Myocyte (in vitro differentiated cells): Measurements from ENCODE around the gene MUC3A. TPM values are rescaled to one million over a fixed set of nuclear protein-coding genes. Genes with fewer than 3 reads are reported as not detected.

ENCODE experiments used
- DNase-seq: peaks from one replicate; pipeline ENCODE4 v3.0.0-alpha.2; 2012; ENCODE audit warnings: low read depth
- total RNA-seq: library from RNA; depleted of rRNA; stranded (reverse); fragments of >200 nt; gene quantifications from 2 replicates; pipeline ENCODE4 v1.2.3, GENCODE V29; 2014

MUC3A gene
- total RNA-seq, 1 donor from 2014 or later, result not detected

DNA sequence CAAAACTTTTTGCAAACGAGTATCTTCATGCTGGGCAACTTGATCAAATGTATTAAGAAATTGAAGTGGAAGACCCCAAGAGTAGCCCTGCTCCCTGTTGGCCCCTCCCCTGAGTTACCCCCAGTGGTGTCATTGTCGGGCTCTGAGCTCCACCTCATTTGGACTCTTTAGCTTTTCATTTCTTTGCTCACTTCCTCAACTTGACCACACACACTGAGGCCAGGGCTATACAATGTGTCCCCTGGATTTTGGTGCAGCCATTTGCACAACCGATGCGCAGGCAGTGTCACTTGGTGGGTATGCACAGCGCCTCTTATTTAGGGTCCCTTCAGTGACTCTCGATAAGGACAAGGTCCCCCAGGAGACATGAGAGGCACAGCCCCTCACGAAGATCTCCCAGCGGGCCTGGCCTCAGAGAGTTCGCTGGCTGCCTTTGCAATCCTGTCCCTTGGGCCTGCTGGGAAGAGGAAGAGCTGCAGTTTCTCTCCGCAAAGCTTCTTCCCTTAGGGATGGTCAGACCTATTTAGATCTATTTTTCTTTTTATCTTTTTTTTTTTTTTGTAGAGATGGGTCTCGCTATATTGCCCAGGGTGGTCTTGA lies 2.5 kb upstream of the MUC3A start:
- DNase-seq, result no peak

DNA sequence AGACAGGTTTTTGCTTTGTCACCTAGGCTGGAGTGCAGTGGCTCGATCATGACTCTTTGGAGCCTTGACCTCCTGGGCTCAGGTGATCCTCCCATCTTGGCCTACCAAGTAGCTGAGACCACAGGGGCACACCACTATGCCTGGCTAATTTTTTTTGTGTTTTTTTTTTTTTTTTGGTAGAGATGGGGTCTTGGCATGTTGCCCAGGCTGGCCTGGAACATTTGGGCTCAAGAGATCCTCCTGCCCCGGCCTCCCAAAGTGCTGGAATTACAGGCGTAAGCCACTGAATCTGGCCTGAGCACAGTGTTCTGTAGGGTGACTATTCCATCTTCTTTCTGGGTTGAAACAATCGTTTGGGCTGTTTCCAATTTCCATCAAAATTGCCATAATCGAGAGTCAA lies 1.5 kb upstream of the MUC3A start:
- DNase-seq, result no peak

DNA sequence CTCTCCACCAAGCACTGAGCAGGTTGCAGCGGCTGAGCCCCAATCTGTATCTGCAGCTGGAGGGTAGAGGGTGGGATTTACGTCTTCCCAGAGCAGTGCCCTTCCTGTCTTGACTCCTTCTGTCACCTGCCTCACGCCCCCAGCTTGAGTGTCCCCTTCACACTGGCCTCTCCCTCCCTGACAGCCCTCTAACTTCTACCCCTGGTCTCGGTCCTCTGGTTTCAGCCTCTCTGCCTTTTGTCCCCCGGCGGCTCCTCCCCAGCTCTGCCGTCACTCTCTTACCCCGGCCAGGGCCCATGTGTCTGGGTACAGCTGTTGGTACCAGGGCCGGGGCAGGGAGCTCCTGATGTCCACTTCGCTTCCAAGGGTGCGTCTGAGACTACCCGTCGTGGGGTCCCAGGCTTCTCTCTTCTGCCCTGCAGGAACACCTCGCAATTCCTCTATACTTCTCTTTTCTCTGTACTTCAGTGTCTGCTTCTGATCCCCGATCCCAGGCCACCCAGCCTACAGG lies 654 bp downstream of the MUC3A start:
- DNase-seq, result no peak

DNA sequence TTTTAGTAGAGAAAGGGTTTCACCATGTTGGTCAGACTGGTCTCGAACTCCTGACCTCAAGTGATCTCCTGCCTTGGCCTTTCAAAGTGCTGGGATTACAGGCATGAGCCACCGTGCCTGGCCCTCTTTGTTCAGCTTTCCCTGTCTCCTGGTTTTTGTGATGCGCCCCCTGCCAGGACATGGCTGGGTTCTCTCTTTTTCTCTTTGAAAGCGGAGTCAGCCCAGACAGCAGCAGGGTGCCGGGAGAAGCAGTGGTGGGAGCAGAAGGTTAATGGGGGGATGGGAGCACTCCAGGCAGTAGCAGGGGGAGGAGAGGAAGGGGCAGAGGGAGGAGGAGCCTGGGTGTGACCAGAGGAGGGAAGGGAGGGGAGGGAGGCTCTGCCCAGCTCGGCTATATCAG lies 1.8 kb downstream of the MUC3A start:
- DNase-seq, result no peak

DNA sequence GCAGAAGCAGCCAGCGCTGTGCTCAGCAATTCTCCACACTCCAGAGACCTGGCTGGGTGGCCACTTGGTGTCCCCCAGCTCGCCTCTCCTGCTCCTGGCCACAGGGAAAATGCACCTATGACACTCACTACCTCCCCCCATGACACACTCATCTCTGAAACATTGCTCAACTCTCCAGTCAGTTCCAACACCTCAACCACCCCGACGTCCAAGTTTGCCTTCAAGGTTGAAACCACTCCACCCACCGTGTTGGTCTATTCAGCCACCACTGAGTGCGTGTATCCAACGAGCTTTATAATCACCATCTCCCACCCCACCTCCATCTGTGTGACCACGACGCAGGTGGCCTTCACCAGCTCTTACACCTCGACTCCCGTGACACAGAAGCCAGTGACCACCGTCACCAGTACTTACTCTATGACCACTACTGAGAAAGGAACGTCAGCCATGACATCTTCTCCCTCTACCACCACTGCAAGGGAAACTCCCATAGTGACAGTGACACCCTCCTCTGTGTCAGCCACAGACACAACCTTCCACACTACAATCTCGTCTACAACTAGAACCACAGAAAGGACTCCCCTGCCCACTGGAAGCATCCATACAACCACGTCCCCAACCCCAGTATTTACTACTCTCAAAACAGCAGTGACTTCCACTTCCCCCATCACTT lies 2.7 kb downstream of the MUC3A start:
- no peak for DNase-seq

DNA sequence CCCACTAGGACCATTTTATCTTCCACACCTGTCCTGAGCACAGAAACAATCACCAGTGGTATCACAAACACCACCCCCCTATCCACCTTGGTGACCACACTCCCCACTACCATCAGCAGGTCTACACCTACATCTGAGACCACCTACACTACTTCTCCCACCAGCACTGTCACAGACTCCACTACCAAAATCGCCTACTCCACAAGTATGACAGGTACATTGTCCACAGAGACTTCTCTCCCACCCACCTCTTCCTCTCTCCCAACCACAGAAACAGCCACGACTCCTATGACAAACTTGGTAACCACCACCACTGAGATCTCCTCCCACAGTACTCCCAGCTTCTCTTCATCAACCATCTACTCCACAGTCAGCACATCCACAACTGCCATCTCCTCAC lies 3.3 kb downstream of the MUC3A start:
- DNase-seq, result no peak

DNA sequence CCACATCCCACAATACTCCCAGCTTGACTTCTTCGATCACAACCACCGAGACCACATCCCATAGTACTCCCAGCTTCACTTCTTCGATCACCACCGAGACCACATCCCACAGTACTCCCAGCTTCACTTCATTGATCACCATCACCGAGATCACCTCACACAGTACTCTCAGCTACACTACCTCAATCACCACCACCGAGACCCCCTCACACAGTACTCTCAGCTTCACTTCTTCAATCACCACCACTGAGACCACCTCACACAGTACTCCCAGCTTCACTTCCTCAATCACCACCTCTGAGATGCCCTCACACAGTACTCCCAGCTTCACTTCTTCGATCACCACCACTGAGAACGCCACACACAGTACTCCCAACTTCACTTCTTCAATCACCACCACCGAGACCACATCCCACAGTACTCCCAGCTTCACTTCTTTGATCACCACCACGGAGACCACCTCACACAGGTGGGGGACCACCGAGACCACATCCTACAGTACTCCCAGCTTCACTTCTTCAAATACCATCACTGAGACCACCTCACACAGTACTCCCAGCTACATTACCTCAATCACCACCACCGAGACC lies 8.6 kb downstream of the MUC3A start:
- no peak for DNase-seq

DNA sequence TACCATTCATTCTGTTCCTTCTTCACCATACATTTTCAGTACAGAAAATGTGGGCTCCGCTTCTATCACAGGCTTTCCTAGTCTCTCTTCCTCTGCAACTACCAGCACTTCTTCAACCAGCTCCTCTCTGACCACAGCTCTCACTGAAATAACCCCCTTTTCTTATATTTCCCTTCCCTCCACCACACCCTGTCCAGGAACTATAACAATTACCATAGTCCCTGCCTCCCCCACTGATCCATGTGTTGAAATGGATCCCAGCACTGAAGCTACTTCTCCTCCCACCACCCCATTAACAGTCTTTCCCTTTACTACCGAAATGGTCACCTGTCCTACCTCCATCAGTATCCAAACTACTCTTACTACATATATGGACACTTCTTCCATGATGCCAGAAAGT lies 10.6 kb downstream of the MUC3A start:
- DNase-seq, result no peak

DNA sequence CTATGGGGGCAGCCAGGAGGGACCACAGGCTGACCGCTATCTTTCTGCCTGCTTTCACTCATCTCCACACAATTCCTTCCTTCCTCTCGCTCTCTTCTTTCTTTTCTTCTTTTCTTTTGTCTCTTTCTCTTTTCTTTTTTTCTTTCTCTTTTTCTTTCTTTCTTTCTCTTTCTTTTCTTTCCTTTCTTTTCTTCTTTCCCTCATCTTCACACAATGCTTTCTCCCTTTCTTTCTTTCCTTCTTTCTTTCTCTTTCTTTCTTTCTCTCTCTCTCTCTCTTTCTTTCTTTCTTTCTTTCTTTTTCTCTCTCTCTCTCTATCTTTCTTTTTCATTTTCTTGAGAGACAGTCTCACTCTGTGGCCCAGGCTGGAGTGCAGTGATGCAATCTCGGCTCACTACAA lies 13.2 kb downstream of the MUC3A start:
- DNase-seq, result no peak

DNA sequence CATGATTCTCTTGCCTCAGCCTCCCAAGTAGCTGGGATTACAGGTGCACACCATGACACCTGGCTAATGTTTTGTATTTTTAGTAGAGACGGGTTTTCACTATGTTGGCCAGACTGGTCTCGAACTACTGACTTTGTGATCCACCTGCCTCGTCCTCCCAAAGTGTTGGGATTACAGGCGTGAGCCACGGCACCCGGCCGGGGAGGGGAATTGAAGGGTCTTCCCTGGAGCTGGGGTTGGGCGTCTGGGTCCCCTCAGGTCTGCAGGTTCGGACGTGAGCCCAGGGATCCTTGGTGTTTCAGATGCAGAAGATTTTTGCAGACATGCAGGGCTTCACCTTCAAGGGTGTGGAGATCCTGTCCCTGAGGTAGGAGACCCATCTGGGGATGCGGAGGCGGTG lies 14.1 kb downstream of the MUC3A start:
- no peak for DNase-seq

DNA sequence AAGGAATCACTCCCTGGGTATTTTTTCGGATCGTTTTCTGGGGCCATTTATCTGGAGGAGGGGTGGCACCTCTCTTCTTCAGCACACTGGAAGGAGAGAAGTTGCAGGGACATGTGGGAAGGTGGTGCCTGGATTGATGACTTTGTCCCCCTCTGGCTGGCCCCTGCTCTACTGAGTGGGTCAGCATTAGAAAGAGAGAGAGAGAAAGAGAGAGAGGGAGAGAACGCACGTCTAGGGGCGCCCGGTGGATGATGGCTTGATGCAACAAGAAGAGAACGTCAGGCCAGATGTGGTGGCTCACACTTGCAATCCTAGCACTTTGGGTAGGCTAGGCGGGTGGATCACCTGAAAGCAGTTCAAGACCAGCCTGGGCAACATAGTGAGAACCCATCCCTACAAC lies 14.5 kb downstream of the MUC3A start:
- no peak for DNase-seq

DNA sequence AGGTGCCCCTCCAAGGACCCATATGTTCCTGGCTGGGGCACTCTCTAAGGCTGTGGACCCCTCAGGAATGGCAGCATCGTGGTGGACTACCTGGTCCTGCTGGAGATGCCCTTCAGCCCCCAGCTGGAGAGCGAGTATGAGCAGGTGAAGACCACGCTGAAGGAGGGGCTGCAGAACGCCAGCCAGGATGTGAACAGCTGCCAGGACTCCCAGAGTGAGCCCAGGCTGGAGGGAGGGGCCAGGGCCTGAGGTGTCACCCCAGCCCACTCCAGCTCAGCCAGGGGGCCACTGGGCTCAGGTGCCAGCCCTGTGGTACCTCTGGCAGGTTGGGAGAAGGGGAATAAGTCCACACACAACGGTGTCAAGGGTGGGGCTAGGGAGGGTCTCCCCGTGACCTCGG lies 15.3 kb downstream of the MUC3A start:
- DNase-seq, result no peak

DNA sequence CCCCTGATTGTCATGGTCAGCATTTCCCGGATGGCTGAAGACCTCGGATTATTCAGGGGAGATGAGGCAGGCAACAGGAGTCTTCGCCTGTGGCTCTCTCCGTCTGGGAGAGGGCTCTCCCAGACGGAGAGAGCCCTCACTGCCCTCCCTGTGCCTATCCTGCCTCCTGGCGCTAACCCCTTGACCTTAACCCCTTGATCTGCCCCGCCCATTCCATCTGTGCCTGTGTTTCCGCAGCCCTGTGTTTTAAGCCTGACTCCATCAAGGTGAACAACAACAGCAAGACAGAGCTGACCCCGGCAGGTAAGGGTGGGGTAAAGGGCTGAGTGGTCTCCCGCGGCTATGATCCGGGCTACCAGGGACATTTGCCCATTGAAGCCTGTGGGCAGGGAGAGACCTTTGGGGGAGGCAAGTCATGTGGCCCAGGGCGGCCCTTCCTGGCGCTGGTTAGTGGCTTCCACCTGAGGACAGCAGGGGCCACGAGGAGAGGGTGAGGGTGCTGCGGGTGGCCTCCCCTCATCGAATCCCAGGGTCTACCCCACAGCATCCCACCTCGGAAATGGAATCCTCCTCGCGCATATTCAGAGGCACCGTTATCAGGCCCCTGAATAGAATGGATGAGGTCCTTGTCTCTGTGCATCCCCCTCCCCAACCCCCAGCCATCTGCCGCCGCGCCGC lies 15.8 kb downstream of the MUC3A start:
- no peak for DNase-seq

DNA sequence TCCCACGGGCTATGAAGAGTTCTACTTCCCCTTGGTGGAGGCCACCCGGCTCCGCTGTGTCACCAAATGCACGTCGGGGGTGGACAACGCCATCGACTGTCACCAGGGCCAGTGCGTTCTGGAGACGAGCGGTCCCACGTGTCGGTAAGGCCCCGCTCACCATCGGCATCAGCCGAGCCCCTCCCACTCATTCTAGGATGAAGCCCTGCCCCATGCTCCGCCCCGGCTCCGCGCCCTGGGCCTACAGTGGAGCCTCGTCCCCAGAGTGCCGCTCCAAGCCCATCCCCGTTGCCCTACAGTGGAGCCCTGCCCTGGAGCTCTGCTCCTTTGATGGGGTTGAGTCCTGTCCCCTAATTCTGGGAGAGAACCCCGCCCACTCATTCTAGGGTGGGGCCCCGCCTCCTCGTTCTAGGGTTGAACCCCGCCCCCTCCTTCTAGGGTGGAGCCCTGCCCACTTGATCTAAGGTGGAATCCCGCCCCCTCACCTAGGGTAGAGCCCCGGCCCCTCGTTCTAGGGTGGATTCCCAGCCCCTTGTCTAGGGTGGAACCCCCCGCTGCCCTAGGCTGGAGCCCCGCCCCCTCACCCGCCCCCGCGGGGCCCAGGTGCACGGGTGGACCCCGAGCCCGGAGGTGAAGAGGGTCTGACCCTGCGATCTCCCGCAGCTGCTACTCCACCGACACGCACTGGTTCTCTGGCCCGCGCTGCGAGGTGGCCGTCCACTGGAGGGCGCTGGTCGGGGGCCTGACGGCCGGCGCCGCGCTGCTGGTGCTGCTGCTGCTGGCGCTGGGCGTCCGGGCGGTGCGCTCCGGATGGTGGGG lies 16.6 kb downstream of the MUC3A start:
- DNase-seq, result peak; percentile 24

DNA sequence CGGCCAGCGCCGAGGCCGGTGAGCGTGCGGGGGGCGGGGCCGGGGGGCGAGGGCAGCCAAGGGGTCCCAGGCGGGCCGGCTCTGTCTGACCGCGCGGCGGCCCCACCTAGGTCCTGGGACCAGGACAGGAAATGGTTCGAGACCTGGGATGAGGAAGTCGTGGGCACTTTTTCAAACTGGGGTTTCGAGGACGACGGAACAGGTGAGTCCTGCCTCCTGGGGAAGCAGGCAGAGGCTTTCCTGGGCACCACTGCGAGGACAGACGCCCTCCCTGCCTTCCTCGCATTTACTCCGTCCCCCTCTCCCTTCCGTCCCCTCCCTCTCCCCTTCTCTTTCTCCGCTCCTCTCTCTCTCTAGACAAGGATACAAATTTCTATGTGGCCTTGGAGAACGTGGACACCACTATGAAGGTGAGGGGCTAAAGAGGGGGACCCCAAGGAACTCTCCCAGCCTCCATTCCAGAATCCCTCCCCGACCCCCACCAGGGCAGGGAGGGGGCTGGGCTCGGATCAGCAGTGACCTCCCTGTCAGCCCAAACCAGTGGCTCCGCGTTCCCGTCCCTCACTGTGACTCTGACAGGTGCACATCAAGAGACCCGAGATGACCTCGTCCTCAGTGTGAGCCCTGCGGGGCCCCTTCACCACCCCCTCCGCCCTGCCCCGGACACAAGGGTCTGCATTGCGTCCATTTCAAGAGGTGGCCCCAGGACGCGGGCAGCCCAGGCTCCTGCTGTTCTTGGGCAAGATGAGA lies 17.4 kb downstream of the MUC3A start:
- no peak for DNase-seq

DNA sequence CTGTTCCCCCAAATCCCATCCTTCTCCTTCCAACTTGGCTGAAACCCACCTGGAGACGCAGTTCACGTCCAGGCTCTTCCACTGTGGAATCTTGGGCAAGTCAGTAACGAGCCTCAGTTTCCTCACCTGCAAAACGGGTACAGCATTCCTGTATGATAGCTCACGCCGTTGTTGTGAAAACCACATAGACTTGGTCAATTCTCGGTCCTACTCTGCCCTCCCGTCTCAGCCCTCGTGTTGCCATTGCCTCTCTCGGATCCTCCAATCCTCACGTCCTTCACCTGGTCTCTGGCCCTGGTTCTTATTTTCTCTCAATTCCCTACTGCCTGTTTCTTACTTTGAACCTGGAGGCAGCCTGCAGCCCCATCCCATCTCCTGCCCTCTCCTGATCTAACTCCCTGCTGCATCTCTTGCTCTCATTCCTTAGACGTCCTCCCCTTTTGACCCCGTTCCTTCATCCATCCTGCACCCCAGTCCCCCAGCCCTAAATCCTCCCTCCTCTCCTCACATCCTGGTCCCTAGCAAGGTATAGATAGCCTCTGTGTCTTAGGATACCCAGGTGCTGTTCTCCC lies 18.0 kb downstream of the MUC3A start:
- DNase-seq, result no peak

DNA sequence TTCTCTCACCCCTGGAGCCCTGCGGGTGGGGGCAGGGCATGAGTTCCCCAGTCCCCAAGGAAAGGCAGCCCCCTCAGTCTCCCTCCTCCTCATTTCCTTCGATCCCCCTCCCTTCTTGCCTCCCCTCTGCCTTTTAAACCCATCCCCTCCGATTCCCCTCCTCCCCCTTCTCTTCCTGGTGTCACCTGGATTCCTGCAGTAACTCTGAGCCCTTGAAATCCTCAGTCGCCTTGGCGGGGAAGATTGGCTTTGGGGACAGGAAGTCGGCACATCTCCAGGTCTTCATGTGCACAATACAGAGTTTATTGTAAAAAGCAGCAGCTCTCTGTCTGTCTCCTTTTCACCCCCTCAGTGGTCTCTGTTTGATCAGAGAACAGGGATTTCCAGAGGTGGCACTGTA lies 18.7 kb downstream of the MUC3A start:
- DNase-seq, result no peak

DNA sequence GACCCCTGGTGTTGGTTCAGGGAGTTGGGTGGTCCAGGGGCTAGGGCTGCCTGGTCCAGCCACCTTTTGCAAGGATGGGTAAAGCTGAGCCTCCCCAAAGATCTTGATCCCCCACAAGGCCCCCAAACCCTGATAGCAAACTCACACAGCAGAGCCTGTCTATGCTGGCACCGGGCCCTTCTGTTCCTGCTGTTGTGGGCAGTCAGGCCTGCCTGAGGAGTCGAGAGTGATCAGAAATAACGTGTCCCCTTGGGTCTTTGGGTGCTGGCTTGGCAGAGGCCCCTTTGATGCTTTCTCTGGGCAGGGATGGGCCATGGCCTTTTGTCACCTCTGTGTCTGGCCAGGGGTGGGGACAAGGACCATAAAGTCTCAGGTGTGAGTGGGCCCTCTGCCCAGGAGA lies 19.3 kb downstream of the MUC3A start:
- DNase-seq, result no peak

DNA sequence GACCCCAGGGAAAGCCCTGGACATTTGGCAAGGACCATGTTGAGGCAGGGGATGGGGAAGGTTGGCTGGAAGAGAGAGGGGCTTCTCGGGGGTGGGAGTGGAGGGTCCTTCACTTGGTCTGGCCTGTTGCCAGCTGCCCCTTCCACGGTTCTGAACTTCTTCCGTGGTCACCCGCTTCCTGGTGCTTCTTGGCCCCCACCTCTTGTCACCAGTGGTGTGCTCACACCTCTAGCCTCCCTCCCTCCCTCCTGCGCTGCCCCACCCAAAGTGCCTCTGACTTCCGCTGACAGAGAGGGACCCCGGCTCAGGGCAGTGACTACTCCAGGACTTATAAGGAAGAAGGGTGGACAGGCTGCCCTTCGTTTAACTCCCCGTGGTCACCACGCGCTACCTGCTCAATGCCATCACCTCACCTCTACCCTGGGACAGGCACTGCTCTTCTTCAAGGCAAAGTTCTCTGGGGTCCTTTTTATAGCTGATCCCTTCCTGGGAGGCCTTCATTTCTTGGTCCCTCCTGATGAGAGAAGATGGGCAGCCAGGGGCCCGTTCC lies 19.8 kb downstream of the MUC3A start, which contains the start of gene MUC12:
MUC12 (plus strand) TSS at position 500 of the 550 bp plus-strand sequence. CDS start 58 bp downstream, outside the sequence.
- DNase-seq, result no peak
